Prostate gland (tissue), 2 donors: ENCODE data around the gene BAG1. TPM values are rescaled to one million over a fixed set of nuclear protein-coding genes. Genes with fewer than 3 reads are reported as not detected.

Experiments used
- DNase-seq: peaks from one replicate; pipeline ENCODE4 v3.0.0-alpha.2; 2019; ENCODE audit warnings: low spot score
- H3K27ac ChIP-seq, 2 donors: fragments of 200-600 bp; sonication (generic); 2 replicates each; pipeline ENCODE4 v1.5.1; 2017 to 2019
- H3K27me3 ChIP-seq: fragments of 200-600 bp; sonication (generic); replicated peaks from 2 replicates; pipeline ENCODE4 v1.5.1; 2019; ENCODE audit not compliant: insufficient read depth
- H3K36me3 ChIP-seq, 2 donors: fragments of 200-600 bp; sonication (generic); 1 replicate in 1 of 2; 2 replicates in 1 of 2; pipeline versions ENCODE4 v1.5.1 to v1.8.1; 2017 to 2019
- H3K4me1 ChIP-seq: fragments of 200-600 bp; sonication (generic); replicated peaks from 2 replicates; pipeline ENCODE4 v1.5.1; 2019
- H3K4me3 ChIP-seq, 2 donors: fragments of 200-600 bp; sonication (generic); 2 replicates each; pipeline ENCODE4 v1.5.1; 2017 to 2019
- H3K9me3 ChIP-seq: fragments of 200-600 bp; sonication (generic); 2 replicates; pipeline ENCODE4 v1.5.1; 2017
- POLR2A ChIP-seq: fragments of 450-650 bp; IDR thresholded peaks from one replicate; pipeline ENCODE4 v1.6.1; 2016; ENCODE audit warnings: antibody characterized with exemption, mild to moderate bottlenecking
- POLR2AphosphoS5 ChIP-seq: sonication (generic); formaldehyde crosslinking; IDR thresholded peaks from one replicate; pipeline ENCODE4 v1.6.1; 2017; ENCODE audit warnings: antibody characterized with exemption
- WGBS: methylation state at CpG from one replicate; pipeline ENCODE4 v1.1.5; 2018; 5-methylcytosine and 5-hydroxymethylcytosine counted together
- intact Hi-C: fragments of 100-400 bp; cut with DNase I; formaldehyde crosslinking; loops from one replicate; pipeline ENCODE4 v1.14.2; 2022
- total RNA-seq, 2 donors: library from RNA; depleted of rRNA; stranded (reverse); fragments of >200 nt; gene quantifications; one replicate each; pipeline ENCODE4 v1.1.0, GENCODE V29; 2016
- TF ChIP-seq, protein P1 (sequence below), 4 experiments: fragments of 200-600 bp in 2 of 4; fragments of 450-650 bp in 2 of 4; sonication (generic) in 2 of 4; IDR thresholded peaks; 1 replicate in 3 of 4; 2 replicates in 1 of 4; pipeline ENCODE4 v1.5.1; 2016 to 2019; ENCODE audit warnings: antibody characterized with exemption in 4 of 4, mild to moderate bottlenecking in 2 of 4, moderate library complexity in 2 of 4

The BAG1 gene
- total RNA-seq, 2 donors from 2014 or later = 94.9 to 112 TPM

DNA sequence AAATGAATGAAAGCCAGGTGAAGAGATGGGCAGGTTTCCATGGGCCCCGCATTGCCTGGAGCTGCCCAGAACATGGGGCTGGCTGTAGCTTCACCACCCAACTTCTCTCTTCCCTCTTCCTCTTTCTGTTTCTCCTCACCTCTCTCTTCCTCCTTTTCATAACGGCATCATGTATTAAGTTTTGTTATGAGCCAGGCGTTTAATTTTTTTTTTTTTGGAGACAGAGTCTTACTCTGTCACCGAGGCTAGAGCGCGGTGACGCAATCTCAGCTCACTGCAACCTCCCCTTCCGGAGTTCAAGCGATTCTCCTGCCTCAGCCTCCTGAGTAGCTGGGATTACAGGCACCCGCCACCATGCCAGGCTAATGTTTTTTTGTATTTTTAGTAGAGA lies 37.5 kb downstream of the BAG1 start:
- no peaks in the 10 kb centered on the region for H3K9me3 ChIP-seq
- DNase-seq = no peak
- no peaks in the 10 kb centered on the region for H3K4me1 ChIP-seq
- TF ChIP-seq, protein P1, sequence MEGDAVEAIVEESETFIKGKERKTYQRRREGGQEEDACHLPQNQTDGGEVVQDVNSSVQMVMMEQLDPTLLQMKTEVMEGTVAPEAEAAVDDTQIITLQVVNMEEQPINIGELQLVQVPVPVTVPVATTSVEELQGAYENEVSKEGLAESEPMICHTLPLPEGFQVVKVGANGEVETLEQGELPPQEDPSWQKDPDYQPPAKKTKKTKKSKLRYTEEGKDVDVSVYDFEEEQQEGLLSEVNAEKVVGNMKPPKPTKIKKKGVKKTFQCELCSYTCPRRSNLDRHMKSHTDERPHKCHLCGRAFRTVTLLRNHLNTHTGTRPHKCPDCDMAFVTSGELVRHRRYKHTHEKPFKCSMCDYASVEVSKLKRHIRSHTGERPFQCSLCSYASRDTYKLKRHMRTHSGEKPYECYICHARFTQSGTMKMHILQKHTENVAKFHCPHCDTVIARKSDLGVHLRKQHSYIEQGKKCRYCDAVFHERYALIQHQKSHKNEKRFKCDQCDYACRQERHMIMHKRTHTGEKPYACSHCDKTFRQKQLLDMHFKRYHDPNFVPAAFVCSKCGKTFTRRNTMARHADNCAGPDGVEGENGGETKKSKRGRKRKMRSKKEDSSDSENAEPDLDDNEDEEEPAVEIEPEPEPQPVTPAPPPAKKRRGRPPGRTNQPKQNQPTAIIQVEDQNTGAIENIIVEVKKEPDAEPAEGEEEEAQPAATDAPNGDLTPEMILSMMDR (IDR thresholded peaks at IDR 0.05) = no peak
- TF ChIP-seq POLR2A (no peak), POLR2AphosphoS5 (no peak)
- no peak overlapping the region for H3K4me3 ChIP-seq
- 88% methylated on average over 10 of the region's 10 CpGs for WGBS
- no peaks in the 10 kb centered on the region for H3K27me3 ChIP-seq
- intact Hi-C loops = loop anchor here (5.0 kb wide), 1 partner anchor 60 kb away; the partner anchor contains the start of gene B4GALT1
- no peak overlapping the region for H3K27ac ChIP-seq
- H3K36me3 ChIP-seq = no peaks in the 10 kb centered on the region

DNA sequence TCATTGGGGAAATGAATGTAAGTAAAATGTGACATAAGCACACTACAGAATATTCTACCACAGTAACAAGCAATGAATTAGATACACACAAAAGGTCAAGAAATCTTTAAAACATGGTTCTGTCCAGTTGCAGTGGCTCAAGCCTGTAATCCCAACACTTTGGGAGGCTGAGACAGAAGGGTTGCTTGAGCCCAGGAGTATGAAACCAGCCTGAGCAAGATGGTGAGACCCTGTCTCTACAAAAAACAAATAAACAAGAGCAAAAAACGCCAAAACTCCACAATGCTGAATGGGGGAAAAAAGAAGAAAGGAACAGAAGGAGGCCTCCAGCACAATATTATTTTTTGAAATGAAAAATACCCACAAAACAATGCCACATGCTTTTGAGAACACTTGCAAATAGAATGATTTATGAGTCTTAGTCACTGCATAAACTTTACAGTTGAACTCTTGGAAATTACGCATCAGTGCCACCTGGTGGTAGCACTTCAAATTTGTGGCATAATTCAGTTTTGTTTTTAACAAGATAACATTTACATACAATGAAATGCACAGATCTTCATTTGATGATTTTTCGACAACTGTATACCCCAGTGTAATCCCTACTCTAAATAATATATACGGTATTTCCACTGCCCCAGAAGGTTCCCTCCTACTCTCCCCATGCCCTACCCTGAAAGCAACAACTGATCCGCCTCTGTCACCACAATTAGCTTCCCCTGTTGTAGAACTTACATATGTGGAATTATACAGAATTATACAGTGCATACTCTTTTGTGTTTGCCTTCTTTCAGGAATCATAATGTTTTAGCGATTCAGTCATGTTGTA lies 39.0 kb downstream of the BAG1 start:
- peak; percentile 78 for DNase-seq
- no peak overlapping the region for H3K27ac ChIP-seq
- intact Hi-C loops = loop anchor here (1.0 to 5.0 kb wide), 3 partner anchors 58 to 143 kb away; partner anchors contain the start of gene B4GALT1
- no peaks in the 10 kb centered on the region for H3K4me1 ChIP-seq
- no peaks in the 10 kb centered on the region for H3K27me3 ChIP-seq
- no peaks in the 10 kb centered on the region for H3K36me3 ChIP-seq
- no peak overlapping the region for H3K4me3 ChIP-seq
- H3K9me3 ChIP-seq = no peaks in the 10 kb centered on the region
- 20% methylated on average over 6 of the region's 6 CpGs for WGBS
- TF ChIP-seq POLR2A (no peak), POLR2AphosphoS5 (peak; percentile 93)
- TF ChIP-seq, protein P1 (IDR thresholded peaks at IDR 0.05) = peak; percentile 59 to 97 (median 94)

DNA sequence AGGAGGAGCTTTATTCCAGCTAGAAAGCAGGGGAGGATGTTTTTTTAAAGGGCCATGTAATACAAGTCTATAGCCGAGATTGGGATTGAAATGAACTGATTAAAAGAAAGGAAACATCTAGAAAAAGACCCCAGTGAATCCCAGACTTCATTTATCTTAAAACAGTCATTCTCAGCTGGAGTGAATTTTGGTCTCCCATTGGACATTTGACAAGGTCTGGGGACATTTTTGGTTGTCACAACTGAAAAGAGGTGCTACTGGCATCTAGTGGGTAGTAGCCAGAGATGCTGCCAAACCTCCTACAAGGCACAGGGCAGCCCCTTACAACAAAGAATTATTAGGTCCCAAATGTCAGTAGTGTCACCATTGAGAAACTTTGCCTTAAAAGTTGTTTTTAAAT lies 40.8 kb downstream of the BAG1 start:
- DNase-seq = no peak
- Histone ChIP-seq H3K36me3 (no peaks in the 10 kb centered on the region), H3K27me3 (no peaks in the 10 kb centered on the region), H3K27ac (no peak overlapping the region), H3K9me3 (no peaks in the 10 kb centered on the region), H3K4me1 (no peaks in the 10 kb centered on the region), H3K4me3 (no peak overlapping the region)
- 87% methylated on average over 1 of the region's 1 CpG for WGBS
- TF ChIP-seq, protein P1 (IDR thresholded peaks at IDR 0.05) = no peak
- TF ChIP-seq POLR2AphosphoS5 (no peak), POLR2A (no peak)
- intact Hi-C loops = loop anchor here (2.0 kb wide), 1 partner anchor 99 kb away; no protein-coding TSS in a partner anchor

DNA sequence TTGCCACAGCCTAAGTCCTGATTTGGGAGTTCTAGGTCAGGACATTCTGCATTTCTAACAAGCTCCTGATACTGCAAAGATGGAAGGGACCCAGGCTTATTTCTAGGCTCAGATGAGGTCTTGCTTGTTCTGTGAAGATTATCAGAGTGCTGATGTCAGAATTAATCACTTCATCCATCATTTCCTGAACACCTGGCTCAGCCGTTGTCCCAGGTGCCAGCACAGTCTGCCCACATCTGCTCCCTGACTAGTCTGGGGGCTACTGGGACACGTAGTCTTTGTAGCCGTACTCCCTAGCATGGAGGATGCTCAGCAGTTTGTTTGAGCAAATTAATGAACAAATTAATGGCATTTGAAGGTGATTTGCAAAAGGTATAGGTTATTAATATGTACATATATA lies 42.5 kb downstream of the BAG1 start:
- no peaks in the 10 kb centered on the region for H3K4me1 ChIP-seq
- 77% methylated on average over 3 of the region's 3 CpGs for WGBS
- no peaks in the 10 kb centered on the region for H3K36me3 ChIP-seq
- H3K4me3 ChIP-seq = no peak overlapping the region
- no peak for DNase-seq
- no peaks in the 10 kb centered on the region for H3K27me3 ChIP-seq
- TF ChIP-seq, protein P1 (IDR thresholded peaks at IDR 0.05) = no peak
- TF ChIP-seq POLR2A (no peak), POLR2AphosphoS5 (no peak)
- intact Hi-C loops = no loop called here
- no peak overlapping the region for H3K27ac ChIP-seq
- H3K9me3 ChIP-seq = no peaks in the 10 kb centered on the region

DNA sequence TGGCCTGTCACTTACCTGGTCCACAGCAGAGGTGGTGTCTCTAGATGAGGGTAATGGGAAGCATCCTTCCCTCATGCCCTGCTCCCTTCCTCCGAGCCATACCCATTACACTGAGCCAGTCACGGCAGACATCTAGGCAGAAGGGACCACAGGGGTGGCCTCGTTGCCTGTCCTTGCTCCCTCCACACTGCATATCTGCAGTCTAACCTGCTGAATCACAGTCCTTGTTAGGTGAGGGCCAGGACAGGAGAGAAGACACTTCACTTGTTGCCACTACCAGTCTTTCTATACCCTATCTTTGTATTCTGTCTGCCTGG lies 43.0 kb downstream of the BAG1 start:
- H3K36me3 ChIP-seq = no peaks in the 10 kb centered on the region
- no peaks in the 10 kb centered on the region for H3K9me3 ChIP-seq
- no peak for DNase-seq
- 87% methylated on average over 3 of the region's 3 CpGs for WGBS
- H3K27me3 ChIP-seq = no peaks in the 10 kb centered on the region
- no peak overlapping the region for H3K4me3 ChIP-seq
- intact Hi-C loops = no loop called here
- H3K4me1 ChIP-seq = no peaks in the 10 kb centered on the region
- H3K27ac ChIP-seq = no peak overlapping the region
- TF ChIP-seq, protein P1 (IDR thresholded peaks at IDR 0.05) = no peak
- TF ChIP-seq POLR2A (no peak), POLR2AphosphoS5 (no peak)
